Pancreas (tissue), 10 donors: ENCODE data around the gene MIEF1. TPM values are rescaled to one million over a fixed set of nuclear protein-coding genes. Genes with fewer than 3 reads are reported as not detected.

Source experiments
- ATAC-seq, 4 donors: fragments of 200-7000 bp; cut with Tn5 transposase; one replicate each; pipeline versions ENCODE4 v1.8.0 to v1.9.1; 2020; ENCODE audit warnings: mild to moderate bottlenecking in 4 of 4, moderate library complexity in 4 of 4
- DNase-seq, 6 donors: peaks; one replicate each; pipeline ENCODE4 v3.0.0-alpha.2; 2020
- FAIRE-seq: peaks from 2 replicates; lab custom pipeline; 2012; peaks lifted over from hg19 to GRCh38; lab: Jason Lieb, UNC
- H3K27ac ChIP-seq, 4 donors: fragments of 200-600 bp; sonication (generic); 1 replicate in 3 of 4; 2 replicates in 1 of 4; pipeline versions ENCODE4 v1.5.0 to v1.8.0; 2020
- H3K27me3 ChIP-seq, 4 donors: fragments of 200-600 bp; one replicate each; pipeline ENCODE4 v1.8.0; 2021
- H3K36me3 ChIP-seq, 3 donors: fragments of 200-600 bp; sonication (generic) in 1 of 3; one replicate each; pipeline versions ENCODE4 v1.5.0 to v1.8.0; 2020 to 2021
- H3K4me1 ChIP-seq, 3 donors: fragments of 200-600 bp; one replicate each; pipeline ENCODE4 v1.8.0; 2021
- H3K4me3 ChIP-seq, 4 donors: fragments of 200-600 bp; sonication (generic) in 2 of 4; one replicate each; pipeline versions ENCODE4 v1.5.0 to v1.8.0; 2020 to 2021
- H3K9me3 ChIP-seq, 4 donors: fragments of 200-600 bp; one replicate each; pipeline ENCODE4 v1.8.0; 2021
- WGBS, 2 donors: extraction: QIAGEN DNeasy Blood & Tissue Kit; methylation state at CpG; one replicate each; pipeline ENCODE4 v1.1.7; 2013; 5-methylcytosine and 5-hydroxymethylcytosine counted together
- intact Hi-C, 3 donors: fragments of 100-400 bp; cut with DNase I; formaldehyde crosslinking; loops; one replicate each; pipeline versions ENCODE4 v1.11.1 to v1.14.2; 2022
- polyA plus RNA-seq, 2 donors: library from polyadenylated mRNA; stranded (reverse); fragments of 200-250 nt; gene quantifications; one replicate each; pipeline ENCODE4 v1.2.3, GENCODE V29; 2013
- total RNA-seq, 6 donors: library from RNA; stranded (reverse); fragmentation: NEBNext Ultra II Directional in 4 of 6; extraction: Animal tissue kit (Norgen Biotek cat#: 25700) in 4 of 6; gene quantifications; one replicate each; pipeline versions ENCODE4 v1.2.1 to v1.2.4, GENCODE V29; 2021 to 2023
- TF ChIP-seq, protein P1 (sequence below), 4 donors: fragments of 200-600 bp; sonication (generic) in 3 of 4; IDR thresholded peaks; one replicate each; pipeline versions ENCODE4 v1.5.0 to v1.8.0; 2021; ENCODE audit warnings: antibody characterized with exemption in 4 of 4
- donor health status: healthy with polysubstance abuse.
- donor health status: DM: no; HTN: no; CAD: no; lungs with moderate emphysema.
- donor health status: DM: no; HTN: no; CAD: no.
- donor health status: control.
- donor health status: control.
- donor health status: Bipolar disorder and iron deficiency.
- donor health status: DM: yes; HTN: yes; CAD: no.
- donor health status: DM: no; HTN: no; CAD: no.
- donor health status: DM: no; HTN: no; CAD: no.
- donor health status: DM: yes; HTN: yes; CAD: no.

Gene MIEF1
- total and polyA plus RNA-seq, 8 donors: 6.3 to 15.1 (median 11.1) TPM

DNA sequence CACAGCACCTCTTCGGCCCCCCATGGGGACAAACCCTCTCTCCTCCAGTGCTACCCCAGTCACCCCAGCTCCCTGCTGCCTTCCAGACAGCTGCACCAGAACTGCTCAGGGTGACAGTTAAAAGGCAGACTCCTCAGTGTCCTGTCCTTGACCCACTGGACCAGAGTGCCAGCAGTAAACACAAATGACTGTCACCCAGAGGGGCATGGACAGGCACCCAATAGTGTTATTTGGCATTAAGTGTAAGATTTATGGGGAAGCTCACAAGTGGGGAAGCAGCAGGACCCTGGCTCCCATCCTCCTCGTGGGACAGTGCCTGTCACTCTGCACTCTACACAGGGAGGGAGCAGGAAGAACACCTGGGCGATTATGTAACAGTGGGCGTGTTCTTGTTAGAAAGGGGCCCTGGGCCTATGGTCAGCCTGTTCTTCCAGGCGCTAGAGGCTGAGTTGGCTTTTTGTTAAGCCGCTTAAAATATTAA, 25.4 kb downstream of the MIEF1 start:
- Histone ChIP-seq H3K36me3 (peaks cover 0 to 19% (median 3%) of the 10 kb centered on the region in 3 donors), H3K9me3 (no peaks in the 10 kb centered on the region), H3K27ac (peak overlapping the region in 2 of 4 donors; percentile 41 to 46), H3K4me3 (no peak overlapping the region), H3K4me1 (peaks cover 20 to 52% (median 25%) of the 10 kb centered on the region in 3 donors), H3K27me3 (no peaks in the 10 kb centered on the region)
- FAIRE-seq: no peak
- intact Hi-C loops: loop anchor here in 1 of 3 donors (5.0 to 10.0 kb wide), 3 partner anchors 35 to 353 kb away; partner anchors contain the start of gene RPL3
- ATAC-seq: no peak
- peak in 3 of 6 donors; percentile 34 to 58 (median 38) for DNase-seq
- WGBS, 2 donors: 39 to 44% methylated on average over 6 of the region's 6 CpGs
- TF ChIP-seq, protein P1, sequence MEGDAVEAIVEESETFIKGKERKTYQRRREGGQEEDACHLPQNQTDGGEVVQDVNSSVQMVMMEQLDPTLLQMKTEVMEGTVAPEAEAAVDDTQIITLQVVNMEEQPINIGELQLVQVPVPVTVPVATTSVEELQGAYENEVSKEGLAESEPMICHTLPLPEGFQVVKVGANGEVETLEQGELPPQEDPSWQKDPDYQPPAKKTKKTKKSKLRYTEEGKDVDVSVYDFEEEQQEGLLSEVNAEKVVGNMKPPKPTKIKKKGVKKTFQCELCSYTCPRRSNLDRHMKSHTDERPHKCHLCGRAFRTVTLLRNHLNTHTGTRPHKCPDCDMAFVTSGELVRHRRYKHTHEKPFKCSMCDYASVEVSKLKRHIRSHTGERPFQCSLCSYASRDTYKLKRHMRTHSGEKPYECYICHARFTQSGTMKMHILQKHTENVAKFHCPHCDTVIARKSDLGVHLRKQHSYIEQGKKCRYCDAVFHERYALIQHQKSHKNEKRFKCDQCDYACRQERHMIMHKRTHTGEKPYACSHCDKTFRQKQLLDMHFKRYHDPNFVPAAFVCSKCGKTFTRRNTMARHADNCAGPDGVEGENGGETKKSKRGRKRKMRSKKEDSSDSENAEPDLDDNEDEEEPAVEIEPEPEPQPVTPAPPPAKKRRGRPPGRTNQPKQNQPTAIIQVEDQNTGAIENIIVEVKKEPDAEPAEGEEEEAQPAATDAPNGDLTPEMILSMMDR (IDR thresholded peaks at IDR 0.05): no peak

DNA sequence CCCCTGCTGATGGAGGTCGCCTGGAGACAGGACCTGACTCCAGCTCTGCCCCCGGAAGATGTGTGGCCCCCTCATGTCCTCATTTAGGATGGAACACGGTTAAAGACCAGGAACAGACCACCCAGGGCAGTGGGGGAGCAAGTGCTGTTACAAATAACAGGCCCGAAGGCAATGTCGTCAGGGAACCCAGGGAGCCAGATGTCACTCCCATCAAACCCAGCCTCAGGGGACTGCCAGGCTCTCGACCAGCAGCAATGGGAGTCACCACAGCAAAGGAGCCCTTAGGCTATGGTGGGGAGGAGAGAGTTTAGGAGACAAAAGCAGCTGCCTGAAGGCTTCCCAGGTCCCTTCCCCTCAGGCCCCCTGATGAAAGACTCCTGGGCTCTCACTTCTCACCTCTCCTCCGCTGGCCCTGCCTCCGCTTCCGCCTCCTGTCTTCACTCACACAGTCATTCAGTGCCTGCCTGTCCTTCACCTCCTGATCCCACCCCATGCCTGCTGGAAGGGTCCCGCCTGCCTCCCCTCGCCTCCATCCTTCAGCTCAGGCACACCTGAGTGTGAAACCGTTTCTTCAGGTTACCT, 26.1 kb downstream of the MIEF1 start:
- TF ChIP-seq, protein P1 (IDR thresholded peaks at IDR 0.05): no peak
- peaks cover 20 to 47% (median 25%) of the 10 kb centered on the region in 3 donors for H3K4me1 ChIP-seq
- no peaks in the 10 kb centered on the region for H3K9me3 ChIP-seq
- no peak for FAIRE-seq
- ATAC-seq: no peak
- whole genome bisulfite sequencing, 2 donors: 65 to 71% methylated on average over 12 of the region's 12 CpGs
- H3K36me3 ChIP-seq: peaks cover 0 to 12% (median 0%) of the 10 kb centered on the region in 3 donors
- intact Hi-C loops: loop anchor here in 1 of 3 donors (5.0 to 10.0 kb wide), 3 partner anchors 36 to 353 kb away; partner anchors contain the start of gene RPL3
- H3K27me3 ChIP-seq: no peaks in the 10 kb centered on the region
- no peak overlapping the region for H3K4me3 ChIP-seq
- DNase-seq: peak in 2 of 6 donors; percentile 36 to 60
- H3K27ac ChIP-seq: peak overlapping the region in 2 of 4 donors; percentile 41 to 46

DNA sequence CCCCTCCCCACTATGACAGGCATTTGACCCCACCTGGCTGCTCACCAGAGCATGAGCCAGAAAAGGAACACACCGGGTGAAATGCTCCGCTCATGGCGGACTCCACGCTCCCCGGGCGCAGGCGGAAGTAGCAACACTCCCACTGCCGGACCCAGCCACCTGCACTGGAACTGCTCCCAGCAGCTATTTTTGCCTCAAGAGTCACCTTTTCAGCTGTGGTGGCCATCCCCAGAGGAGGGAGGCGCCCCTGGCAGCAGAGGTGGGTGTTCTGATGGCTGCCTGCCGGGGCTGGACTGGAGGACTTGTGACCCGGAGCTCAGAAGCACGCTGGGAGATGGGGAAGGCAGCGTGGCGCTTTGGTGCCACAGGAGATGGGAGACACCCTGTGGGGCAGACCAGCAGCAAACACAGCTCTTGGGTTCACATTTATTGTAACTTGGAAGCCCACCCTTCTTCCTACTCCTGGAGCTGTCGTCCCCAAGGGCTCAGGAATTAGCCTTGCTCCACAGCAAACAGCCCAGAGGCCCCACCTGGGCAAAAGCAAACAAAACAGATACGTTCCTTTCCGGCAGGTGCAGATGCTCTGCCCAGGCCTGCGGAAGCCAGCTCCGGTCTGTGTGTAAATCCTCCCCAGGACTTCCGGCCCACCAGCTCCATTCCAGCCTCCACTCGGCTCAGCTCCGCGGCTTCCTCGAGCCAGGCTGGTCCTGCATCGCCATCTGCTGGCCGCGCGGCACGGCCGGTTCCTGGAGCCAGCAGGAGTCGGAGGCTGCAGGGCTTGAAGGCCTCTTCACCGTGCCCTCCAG, 26.8 kb downstream of the MIEF1 start:
- no peaks in the 10 kb centered on the region for H3K27me3 ChIP-seq

DNA sequence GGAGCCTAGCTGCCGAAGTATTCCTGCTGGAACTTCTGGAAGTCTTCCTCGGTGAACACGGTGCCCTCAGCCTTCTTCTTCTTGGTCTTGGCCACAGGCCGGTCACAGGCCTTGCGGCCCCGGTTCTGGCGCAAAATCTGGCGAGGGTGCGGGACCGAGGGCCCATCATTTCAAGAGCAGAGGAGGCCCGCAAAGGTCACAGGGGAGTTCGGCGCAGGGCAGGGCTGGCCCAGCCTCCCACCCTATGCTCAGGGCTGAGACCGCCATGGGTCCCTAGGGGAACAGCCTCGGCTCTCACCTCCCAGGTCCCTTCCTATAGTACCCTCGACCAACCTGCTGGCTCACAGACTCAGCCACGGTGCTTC, 27.4 kb downstream of the MIEF1 start:
- H3K9me3 ChIP-seq: no peaks in the 10 kb centered on the region
- DNase-seq (no peak), FAIRE-seq (no peak), ATAC-seq (no peak)
- H3K27me3 ChIP-seq: no peaks in the 10 kb centered on the region
- intact Hi-C loops: loop anchor here in 1 of 3 donors (5.0 to 10.0 kb wide), 3 partner anchors 37 to 355 kb away; partner anchors contain the start of gene RPL3
- peaks cover 0 to 5% (median 0%) of the 10 kb centered on the region in 3 donors for H3K36me3 ChIP-seq
- TF ChIP-seq, protein P1 (IDR thresholded peaks at IDR 0.05): no peak
- H3K4me1 ChIP-seq: peaks cover 17 to 40% (median 25%) of the 10 kb centered on the region in 3 donors
- 47 to 49% methylated on average over 17 of the region's 17 CpGs for WGBS, 2 donors
- H3K4me3 ChIP-seq: peak overlapping the region in 1 of 4 donors; percentile 29
- H3K27ac ChIP-seq: peak overlapping the region in 1 of 4 donors; percentile 41

More for the DNA sequence above, 26.8 kb downstream of the MIEF1 start:
- peak overlapping the region in 1 of 4 donors; percentile 34 for H3K27ac ChIP-seq
- peaks cover 20 to 40% (median 25%) of the 10 kb centered on the region in 3 donors for H3K4me1 ChIP-seq
- peak overlapping the region in 1 of 4 donors; percentile 29 for H3K4me3 ChIP-seq
- FAIRE-seq (no peak), DNase-seq (peak; percentile 84 to 97 (median 92)), ATAC-seq (peak; percentile 55 to 75 (median 63))
- no peaks in the 10 kb centered on the region for H3K9me3 ChIP-seq
- WGBS, 2 donors: 25 to 28% methylated on average over 31 to 32 of the region's 32 CpGs
- H3K36me3 ChIP-seq: peaks cover 0 to 11% (median 0%) of the 10 kb centered on the region in 3 donors
- intact Hi-C loops: loop anchor here in 1 of 3 donors (5.0 to 10.0 kb wide), 3 partner anchors 37 to 354 kb away; partner anchors contain the start of gene RPL3
- TF ChIP-seq, protein P1 (IDR thresholded peaks at IDR 0.05): peak; percentile 86 to 96 (median 89)
